GM21367 (cell line): ENCODE data around the gene GJA5.
"Not testable (repeated sequence)": the region's sequence is repeated elsewhere in the genome, so short reads cannot be mapped to it uniquely, and the experiment has no call there.

Experiments used
- ATAC-seq: cut with Tn5 transposase; IDR thresholded peaks from one replicate; pipeline ENCODE4 v1.9.1; 2021; ENCODE audit not compliant: unreplicated experiment

Gene GJA5

GRCh38 chr1:147734291-147734841, 26.0 kb downstream of the GJA5 start:
- ATAC-seq = not testable (repeated sequence)

DNA sequence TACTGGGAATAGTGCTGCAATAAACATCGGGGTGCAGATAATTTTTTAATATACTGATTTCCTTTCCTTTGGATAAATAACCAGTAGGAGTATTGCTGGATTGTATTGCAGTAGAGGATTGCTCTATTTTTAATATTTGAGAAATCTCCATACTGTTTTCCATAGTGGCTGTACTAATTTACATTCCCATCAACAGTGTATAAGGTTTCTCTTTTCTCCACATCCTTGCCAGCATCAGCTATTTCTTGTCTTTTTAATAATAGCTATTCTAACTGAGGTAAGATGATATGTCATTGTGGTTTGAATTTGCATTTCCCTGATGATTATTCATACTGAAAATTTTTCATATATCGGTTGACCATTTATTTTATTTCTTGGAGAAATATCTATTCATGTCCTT, 31.1 kb downstream of the GJA5 start:
- ATAC-seq = no peak

DNA sequence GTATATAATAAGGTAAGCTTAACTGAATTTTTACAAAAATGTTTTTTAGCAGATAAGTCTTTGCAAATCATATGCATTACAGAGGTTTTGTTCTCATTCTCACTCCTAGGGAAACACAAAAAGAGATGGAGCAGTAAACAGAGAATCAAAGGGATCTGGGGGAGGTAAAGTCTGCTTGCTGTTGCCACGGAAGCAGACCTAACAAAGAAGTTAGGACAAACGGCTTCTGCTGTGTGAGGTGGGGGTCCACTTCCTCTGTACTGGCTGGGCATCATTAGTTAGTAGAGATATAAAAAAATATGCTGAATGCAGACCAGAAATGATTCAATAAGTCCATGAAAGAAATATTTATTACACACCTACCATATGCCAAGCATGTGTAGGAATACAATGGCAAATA, 34.2 kb downstream of the GJA5 start:
- no peak for ATAC-seq

DNA sequence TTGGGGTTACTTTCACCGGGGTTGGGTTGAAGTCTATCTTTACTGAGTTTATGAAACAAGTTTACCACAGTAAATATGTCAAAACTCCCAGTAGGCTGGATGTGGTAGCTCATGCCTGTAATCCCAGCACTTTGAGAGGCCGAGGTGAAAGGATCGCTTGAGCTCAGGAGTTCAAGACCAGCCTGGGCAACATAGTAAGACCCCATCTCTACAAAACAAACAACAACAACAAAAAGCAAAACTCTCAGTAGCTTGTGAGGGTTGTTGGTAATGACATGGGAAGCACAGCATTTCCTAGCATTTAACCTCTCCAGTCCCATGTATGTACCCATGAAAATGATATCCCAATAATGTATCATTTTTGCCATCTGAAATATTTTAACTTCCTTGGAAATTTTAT, 34.7 kb downstream of the GJA5 start:
- ATAC-seq = no peak

- no peak for ATAC-seq
Observed at GRCh38 chr1:147723691-147724323, 36.6 kb downstream of the GJA5 start.

- ATAC-seq = no peak
Observed at GRCh38 chr1:147722124-147722523, 38.3 kb downstream of the GJA5 start.

- no peak for ATAC-seq
Observed at GRCh38 chr1:147721716-147722115, 38.7 kb downstream of the GJA5 start.

DNA sequence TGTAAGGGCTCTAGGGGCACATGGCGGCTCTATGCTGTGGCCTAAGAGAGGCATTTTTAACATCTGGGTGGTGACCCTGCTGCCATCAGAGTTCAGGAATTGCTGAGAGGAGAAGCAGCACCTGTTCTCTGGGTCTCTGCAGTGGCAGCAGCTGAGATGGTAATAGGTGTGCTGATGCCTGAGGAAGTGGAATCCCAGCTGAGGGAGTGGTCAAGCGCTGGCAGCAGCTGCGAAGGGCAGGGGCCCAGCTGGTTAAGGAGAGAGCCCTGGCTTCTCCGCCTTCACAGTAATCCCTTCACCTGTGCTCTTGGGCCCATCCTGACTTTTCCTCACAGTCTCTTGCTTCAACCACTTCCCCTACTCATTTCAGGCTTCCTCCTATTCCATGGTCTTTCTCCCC, 39.8 kb downstream of the GJA5 start:
- no peak for ATAC-seq

DNA sequence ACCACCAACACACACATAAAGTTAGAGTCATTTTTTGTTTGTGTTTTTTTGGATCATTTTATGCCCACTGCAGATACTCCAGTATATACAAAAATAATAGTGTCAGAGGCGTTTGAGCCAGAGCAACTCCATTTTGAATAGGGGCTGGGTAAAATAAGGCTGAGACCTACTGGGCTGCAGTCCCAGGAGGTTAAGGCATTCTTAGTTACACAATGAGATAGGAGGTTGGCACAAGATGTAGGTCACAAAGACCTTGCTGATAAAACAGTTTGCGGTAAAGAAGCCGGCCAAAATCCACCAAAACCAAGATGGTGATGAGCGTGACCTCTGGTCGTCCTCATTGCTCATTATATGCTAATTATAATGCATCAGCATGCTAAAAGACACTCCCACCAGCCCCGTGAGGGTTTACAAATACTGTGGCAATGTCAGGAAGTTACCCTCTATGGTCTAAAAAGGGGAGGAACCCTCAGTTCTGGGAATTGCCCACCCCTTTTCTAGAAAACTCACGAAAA, 40.6 kb downstream of the GJA5 start:
- no peak for ATAC-seq

- ATAC-seq = no peak
Observed at GRCh38 chr1:147719029-147719698, 41.2 kb downstream of the GJA5 start.

GRCh38 chr1:147717706-147718097, 42.7 kb downstream of the GJA5 start:
- ATAC-seq = no peak

GRCh38 chr1:147717051-147717705, 43.2 kb downstream of the GJA5 start:
- no peak for ATAC-seq

DNA sequence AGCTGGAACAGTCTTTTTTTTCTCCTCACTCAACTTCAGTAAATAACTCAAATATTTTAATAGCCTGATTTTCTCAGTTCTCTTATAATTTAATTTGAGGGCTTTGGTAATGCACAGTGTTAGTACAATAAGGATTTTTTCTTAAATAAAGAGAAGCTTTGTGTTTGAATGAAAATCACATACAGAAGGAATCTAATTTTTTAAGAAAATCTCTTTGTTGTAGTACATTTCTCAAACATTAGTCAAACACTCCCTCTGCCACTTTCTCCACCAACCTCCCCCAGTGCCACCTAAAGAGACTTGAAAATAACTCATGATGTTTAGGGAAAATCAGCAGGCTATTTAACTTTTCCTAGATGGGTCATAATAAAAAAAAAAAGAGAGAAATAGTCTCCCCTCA, 47.8 kb downstream of the GJA5 start:
- ATAC-seq = no peak
